Left colon (tissue), 2 donors: ENCODE data around the gene SLC10A4. TPM values are rescaled to one million over a fixed set of nuclear protein-coding genes. Genes with fewer than 3 reads are reported as not detected.

Source experiments
- total RNA-seq, 2 donors: library from RNA; stranded (reverse); fragmentation: NEBNext Ultra II Directional; extraction: Animal tissue kit (Norgen Biotek cat#: 25700); gene quantifications; one replicate each; pipeline ENCODE4 v1.2.1, GENCODE V29; 2021
- donor health status: DM: no; HTN: no; CAD: no.
- donor health status: DM: yes; HTN: yes; CAD: no.

The SLC10A4 gene
- total RNA-seq, 2 donors from 2014 or later = 0.20 to 0.27 TPM

Other genes starting within 250 kb of the SLC10A4 start
- 1 to 10 TPM; 3.1 to 3.6 TPM for gene TEC, start 213.5 kb upstream of the SLC10A4 start, total RNA-seq
- gene SLAIN2, start 141.8 kb upstream of the SLC10A4 start, total RNA-seq = 10 to 100 TPM; 90.1 to 94.4 TPM
- not detected for gene ZAR1, start 6.9 kb downstream of the SLC10A4 start, total RNA-seq